CD8-positive, alpha-beta memory T cell (primary cell): Measurements from ENCODE around the gene KCTD21. TPM values are rescaled to one million over a fixed set of nuclear protein-coding genes. Genes with fewer than 3 reads are reported as not detected.

ENCODE experiments used
- CTCF ChIA-PET: fragments of 350-600 bp; sonication (Branson Sonifier 250); formaldehyde crosslinking; loops from one replicate; lab custom pipeline; 2021; ENCODE audit warnings: antibody characterized with exemption; lab: Charles Lee
- POLR2A ChIA-PET: fragments of 350-600 bp; sonication (Branson Sonifier 250); formaldehyde crosslinking; loops from one replicate; lab custom pipeline; 2021; ENCODE audit warnings: antibody characterized with exemption; lab: Charles Lee
- DNase-seq, 5 donors: peaks; one replicate each; pipeline versions ENCODE4 v3.0.0 to v3.0.0-alpha.2; 2020 to 2022; ENCODE audit warnings: mixed read lengths in 1 of 5
- H3K27ac ChIP-seq: one replicate; pipeline ENCODE4 v1.7.0; 2013; ENCODE audit warnings: low read depth, mild to moderate bottlenecking, low read length, moderate library complexity
- H3K27me3 ChIP-seq: 2 replicates; pipeline ENCODE4 v1.7.0; 2013; ENCODE audit warnings: low read length, mild to moderate bottlenecking; ENCODE audit not compliant: insufficient read depth, poor library complexity, severe bottlenecking
- H3K36me3 ChIP-seq: 2 replicates; pipeline ENCODE4 v1.7.0; 2013; ENCODE audit warnings: mild to moderate bottlenecking, low read length, moderate library complexity; ENCODE audit not compliant: insufficient read depth
- H3K4me1 ChIP-seq: 2 replicates; pipeline ENCODE4 v1.7.0; 2013; ENCODE audit warnings: mild to moderate bottlenecking, low read length, moderate library complexity; ENCODE audit not compliant: insufficient read depth
- H3K4me3 ChIP-seq: 2 replicates; pipeline ENCODE4 v1.7.0; 2013; ENCODE audit warnings: mild to moderate bottlenecking, low read length
- H3K9me3 ChIP-seq: 2 replicates; pipeline ENCODE4 v1.7.0; 2013; ENCODE audit warnings: mild to moderate bottlenecking, low read length
- H3K27ac Mint-ChIP-seq, 8 donors: one replicate each; pipeline ENCODE4 v1.8.0; 2020 to 2021; ENCODE audit warnings: mixed read lengths in 8 of 8, mild to moderate bottlenecking in 6 of 8, inconsistent platforms in 3 of 8, moderate library complexity in 3 of 8
- H3K27me3 Mint-ChIP-seq, 2 donors: one replicate each; pipeline ENCODE4 v1.8.0; 2020 to 2021; ENCODE audit warnings: mixed read lengths in 2 of 2, mild to moderate bottlenecking in 1 of 2, moderate library complexity in 1 of 2
- H3K36me3 Mint-ChIP-seq, 3 donors: one replicate each; pipeline ENCODE4 v1.8.0; 2020 to 2021; ENCODE audit warnings: mixed read lengths in 3 of 3, inconsistent platforms in 1 of 3, mild to moderate bottlenecking in 1 of 3
- H3K4me1 Mint-ChIP-seq, 3 donors: one replicate each; pipeline ENCODE4 v1.8.0; 2020 to 2021; ENCODE audit warnings: mixed read lengths in 3 of 3, inconsistent platforms in 1 of 3, mild to moderate bottlenecking in 1 of 3
- H3K4me3 Mint-ChIP-seq, 7 donors: one replicate each; pipeline ENCODE4 v1.8.0; 2020 to 2021; ENCODE audit warnings: mixed read lengths in 7 of 7, mild to moderate bottlenecking in 6 of 7, moderate library complexity in 4 of 7, inconsistent platforms in 2 of 7
- H3K9me3 Mint-ChIP-seq, 5 donors: one replicate each; pipeline ENCODE4 v1.8.0; 2020 to 2022; ENCODE audit warnings: mixed read lengths in 5 of 5, mild to moderate bottlenecking in 3 of 5, moderate library complexity in 2 of 5, inconsistent platforms in 1 of 5
- polyA plus RNA-seq: library from polyadenylated mRNA; unstranded; fragments of 300-500 nt; fragmentation: Illumina TruSeq; gene quantifications from one replicate; pipeline ENCODE4 v1.2.3, GENCODE V29; 2021
- total RNA-seq, 2 experiments: library from RNA; stranded (reverse); gene quantifications; one replicate each; pipeline ENCODE4 v1.2.3, GENCODE V29; 2021

Gene KCTD21
- total and polyA plus RNA-seq, 3 experiments from 2014 or later = 3.3 to 4.9 (median 4.6) TPM

DNA sequence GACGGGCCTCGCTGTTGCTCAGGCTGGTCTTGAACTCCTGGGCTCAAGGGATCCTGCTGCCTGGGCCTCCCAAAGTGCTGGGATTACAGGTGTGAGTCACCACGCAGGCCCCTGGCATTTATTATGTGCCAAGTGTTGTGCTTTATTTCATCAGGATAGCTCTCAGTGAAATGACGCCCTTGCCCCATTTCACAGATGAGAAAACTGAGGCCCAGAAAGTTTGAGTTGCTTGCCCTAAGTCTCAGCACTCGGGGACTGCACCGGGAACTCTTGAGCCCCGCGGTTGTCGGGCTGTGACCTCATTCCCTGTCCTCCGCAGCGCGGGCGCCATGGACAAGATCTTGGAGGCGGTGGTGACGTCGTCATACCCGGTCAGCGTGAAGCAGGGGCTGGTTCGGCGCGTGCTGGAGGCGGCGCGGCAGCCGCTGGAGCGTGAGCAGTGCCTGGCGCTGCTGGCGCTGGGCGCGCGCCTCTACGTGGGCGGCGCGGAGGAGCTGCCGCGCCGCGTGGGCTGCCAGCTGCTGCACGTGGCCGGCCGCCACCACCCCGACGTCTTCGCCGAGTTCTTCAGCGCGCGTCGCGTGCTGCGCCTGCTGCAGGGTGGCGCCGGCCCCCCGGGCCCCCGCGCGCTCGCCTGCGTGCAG lies 7.6 kb upstream of the KCTD21 start:
- DNase-seq = peak in 1 of 5 donors; percentile 34
- H3K27ac Mint-ChIP-seq = peak overlapping the region in 1 of 8 donors; percentile 65
- POLR2A ChIA-PET = no interaction called here
- H3K36me3 ChIP-seq = no peaks in the 10 kb centered on the region
- peaks cover 5 to 28% (median 15%) of the 10 kb centered on the region in 3 donors for H3K36me3 Mint-ChIP-seq
- CTCF ChIA-PET = no interaction called here
- H3K4me3 Mint-ChIP-seq = no peak overlapping the region
- H3K4me3 ChIP-seq = no peak overlapping the region
- H3K27ac ChIP-seq = no peak overlapping the region
- peaks cover 0 to 1% of the 10 kb centered on the region in 2 donors for H3K27me3 Mint-ChIP-seq
- H3K9me3 ChIP-seq = no peaks in the 10 kb centered on the region
- no peaks in the 10 kb centered on the region for H3K27me3 ChIP-seq
- H3K4me1 Mint-ChIP-seq = peaks cover 17 to 43% (median 25%) of the 10 kb centered on the region in 3 donors
- peaks cover 14% of the 10 kb centered on the region for H3K4me1 ChIP-seq
- no peaks in the 10 kb centered on the region for H3K9me3 Mint-ChIP-seq

DNA sequence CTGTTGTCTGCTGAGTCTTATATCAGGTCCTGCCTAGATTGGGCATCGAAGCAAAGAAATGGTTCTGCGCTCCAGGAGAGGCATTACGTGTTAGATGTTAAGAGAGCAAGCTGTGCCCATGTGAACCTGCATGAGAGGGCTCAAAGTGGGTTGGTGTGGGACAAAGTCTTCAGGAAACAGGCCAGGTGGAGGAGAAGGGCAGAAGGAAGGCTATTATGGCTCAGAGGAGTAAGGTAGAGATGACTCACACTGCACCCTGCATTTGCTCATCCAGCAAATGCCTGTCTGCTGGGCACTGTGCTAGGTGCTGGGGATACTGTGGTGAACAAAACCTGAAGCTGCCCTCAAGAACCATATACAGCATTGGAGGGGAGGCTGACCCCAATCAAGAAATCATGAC lies 6.1 kb upstream of the KCTD21 start:
- no peaks in the 10 kb centered on the region for H3K9me3 ChIP-seq
- no peak overlapping the region for H3K27ac ChIP-seq
- CTCF ChIA-PET = no interaction called here
- no peaks in the 10 kb centered on the region for H3K9me3 Mint-ChIP-seq
- DNase-seq = peak in 1 of 5 donors; percentile 23
- peaks cover 27 to 52% (median 38%) of the 10 kb centered on the region in 3 donors for H3K4me1 Mint-ChIP-seq
- H3K27ac Mint-ChIP-seq = peak overlapping the region in 5 of 8 donors; percentile 25 to 85 (median 56)
- H3K27me3 ChIP-seq = no peaks in the 10 kb centered on the region
- peaks cover 0 to 1% of the 10 kb centered on the region in 2 donors for H3K27me3 Mint-ChIP-seq
- H3K4me3 ChIP-seq = no peak overlapping the region
- no peaks in the 10 kb centered on the region for H3K36me3 ChIP-seq
- H3K4me3 Mint-ChIP-seq = no peak overlapping the region
- H3K4me1 ChIP-seq = peaks cover 21% of the 10 kb centered on the region
- POLR2A ChIA-PET = no interaction called here
- peaks cover 5 to 21% (median 13%) of the 10 kb centered on the region in 3 donors for H3K36me3 Mint-ChIP-seq

DNA sequence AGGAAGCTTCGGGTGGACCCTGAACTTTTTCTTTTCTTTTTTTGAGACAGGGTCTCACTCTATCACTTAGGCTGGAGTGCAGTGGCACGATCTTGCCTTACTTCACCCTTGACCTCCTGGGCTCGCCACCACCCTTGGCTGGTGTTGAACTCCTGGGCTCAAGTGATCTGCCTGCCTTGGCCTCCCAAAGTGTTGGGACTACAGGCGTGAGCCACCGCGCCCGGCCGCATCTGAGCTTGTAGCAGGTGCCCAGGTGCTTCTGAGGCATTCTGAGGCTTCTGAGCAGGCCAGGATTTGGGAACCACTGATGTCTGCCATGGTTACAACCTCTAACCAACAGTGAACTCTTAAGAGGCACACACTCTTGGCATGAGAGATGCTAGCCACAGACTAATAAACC lies 5.4 kb upstream of the KCTD21 start:
- ChIA-PET CTCF (no interaction called here), POLR2A (no interaction called here)
- peak in 1 of 5 donors; percentile 31 for DNase-seq
- H3K9me3 ChIP-seq = no peaks in the 10 kb centered on the region
- no peaks in the 10 kb centered on the region for H3K36me3 ChIP-seq
- H3K27me3 Mint-ChIP-seq = peaks cover 0 to 1% of the 10 kb centered on the region in 2 donors
- H3K27me3 ChIP-seq = no peaks in the 10 kb centered on the region
- peak overlapping the region in 4 of 8 donors; percentile 13 to 75 (median 69) for H3K27ac Mint-ChIP-seq
- no peak overlapping the region for H3K27ac ChIP-seq
- peaks cover 28% of the 10 kb centered on the region for H3K4me1 ChIP-seq
- peak overlapping the region in 1 of 7 donors; percentile 20 for H3K4me3 Mint-ChIP-seq
- peaks cover 30 to 57% (median 42%) of the 10 kb centered on the region in 3 donors for H3K4me1 Mint-ChIP-seq
- H3K36me3 Mint-ChIP-seq = peaks cover 5 to 18% (median 12%) of the 10 kb centered on the region in 3 donors
- no peak overlapping the region for H3K4me3 ChIP-seq
- no peaks in the 10 kb centered on the region for H3K9me3 Mint-ChIP-seq

DNA sequence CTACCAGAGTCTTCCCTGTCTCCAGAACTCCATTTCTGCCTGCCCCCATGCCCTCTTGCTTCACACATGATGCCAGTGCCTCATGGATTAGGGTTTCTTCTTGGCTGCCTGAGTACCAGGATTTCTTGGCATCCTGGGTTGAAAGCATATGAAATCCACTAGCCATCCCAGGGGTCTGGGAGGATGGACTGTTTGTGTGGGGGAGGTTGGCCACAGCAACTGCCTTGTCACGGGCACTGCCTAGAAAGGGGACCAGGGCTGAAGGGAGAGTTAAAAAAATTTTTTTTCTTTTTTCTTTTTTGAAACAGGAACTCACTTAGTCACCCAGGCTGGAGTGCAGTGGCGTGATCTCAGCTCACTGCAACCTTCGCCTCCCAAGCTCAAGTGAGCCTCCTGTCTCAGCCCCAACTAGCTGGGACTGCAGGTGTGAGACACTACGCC lies 4.5 kb upstream of the KCTD21 start:
- no peaks in the 10 kb centered on the region for H3K9me3 Mint-ChIP-seq
- H3K27ac Mint-ChIP-seq = peak overlapping the region in 7 of 8 donors; percentile 4 to 79 (median 47)
- Histone ChIP-seq H3K4me3 (no peak overlapping the region), H3K27ac (no peak overlapping the region), H3K36me3 (no peaks in the 10 kb centered on the region), H3K9me3 (no peaks in the 10 kb centered on the region), H3K27me3 (no peaks in the 10 kb centered on the region), H3K4me1 (peaks cover 29% of the 10 kb centered on the region)
- H3K36me3 Mint-ChIP-seq = peaks cover 0 to 15% (median 9%) of the 10 kb centered on the region in 3 donors
- DNase-seq = peak in 1 of 5 donors; percentile 44
- H3K4me3 Mint-ChIP-seq = peak overlapping the region in 1 of 7 donors; percentile 63
- H3K4me1 Mint-ChIP-seq = peaks cover 33 to 59% (median 45%) of the 10 kb centered on the region in 3 donors
- POLR2A ChIA-PET = no interaction called here
- CTCF ChIA-PET = no interaction called here
- H3K27me3 Mint-ChIP-seq = peaks cover 0 to 1% of the 10 kb centered on the region in 2 donors

DNA sequence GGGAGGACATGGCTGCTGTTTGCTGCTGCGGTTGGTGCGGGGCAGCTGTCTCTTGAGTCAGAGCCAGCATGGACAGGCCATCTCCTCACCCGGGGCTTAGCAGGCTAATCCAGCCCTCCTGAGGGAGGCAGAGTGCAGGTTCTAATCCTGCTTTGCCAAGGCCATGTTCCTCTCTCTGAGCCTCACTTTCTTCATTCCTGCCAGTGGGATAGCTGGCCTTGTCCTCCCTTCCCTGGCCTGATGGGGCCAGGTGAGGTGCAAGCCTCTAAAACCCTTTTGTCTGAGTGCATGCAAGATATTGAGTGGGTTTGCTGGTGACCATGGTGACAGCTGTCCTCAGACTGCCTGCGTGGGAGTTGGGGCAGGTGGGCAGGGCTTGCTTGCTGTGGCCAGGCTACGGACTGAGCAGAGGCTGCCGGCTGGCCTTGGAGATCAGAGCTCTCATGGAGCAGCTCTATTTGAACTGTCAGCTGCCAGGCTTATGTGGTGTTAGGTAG lies 3.8 kb upstream of the KCTD21 start:
- DNase-seq = peak in 1 of 5 donors; percentile 27
- Histone ChIP-seq H3K27ac (no peak overlapping the region), H3K4me1 (peaks cover 35% of the 10 kb centered on the region), H3K36me3 (no peaks in the 10 kb centered on the region), H3K9me3 (no peaks in the 10 kb centered on the region), H3K27me3 (no peaks in the 10 kb centered on the region), H3K4me3 (no peak overlapping the region)
- peak overlapping the region in 3 of 8 donors; percentile 4 to 42 (median 5) for H3K27ac Mint-ChIP-seq
- ChIA-PET POLR2A (no interaction called here), CTCF (no interaction called here)
- no peaks in the 10 kb centered on the region for H3K9me3 Mint-ChIP-seq
- peaks cover 0 to 14% (median 8%) of the 10 kb centered on the region in 3 donors for H3K36me3 Mint-ChIP-seq
- H3K4me1 Mint-ChIP-seq = peaks cover 38 to 65% (median 51%) of the 10 kb centered on the region in 3 donors
- peak overlapping the region in 1 of 7 donors; percentile 63 for H3K4me3 Mint-ChIP-seq
- peaks cover 0 to 1% of the 10 kb centered on the region in 2 donors for H3K27me3 Mint-ChIP-seq

DNA sequence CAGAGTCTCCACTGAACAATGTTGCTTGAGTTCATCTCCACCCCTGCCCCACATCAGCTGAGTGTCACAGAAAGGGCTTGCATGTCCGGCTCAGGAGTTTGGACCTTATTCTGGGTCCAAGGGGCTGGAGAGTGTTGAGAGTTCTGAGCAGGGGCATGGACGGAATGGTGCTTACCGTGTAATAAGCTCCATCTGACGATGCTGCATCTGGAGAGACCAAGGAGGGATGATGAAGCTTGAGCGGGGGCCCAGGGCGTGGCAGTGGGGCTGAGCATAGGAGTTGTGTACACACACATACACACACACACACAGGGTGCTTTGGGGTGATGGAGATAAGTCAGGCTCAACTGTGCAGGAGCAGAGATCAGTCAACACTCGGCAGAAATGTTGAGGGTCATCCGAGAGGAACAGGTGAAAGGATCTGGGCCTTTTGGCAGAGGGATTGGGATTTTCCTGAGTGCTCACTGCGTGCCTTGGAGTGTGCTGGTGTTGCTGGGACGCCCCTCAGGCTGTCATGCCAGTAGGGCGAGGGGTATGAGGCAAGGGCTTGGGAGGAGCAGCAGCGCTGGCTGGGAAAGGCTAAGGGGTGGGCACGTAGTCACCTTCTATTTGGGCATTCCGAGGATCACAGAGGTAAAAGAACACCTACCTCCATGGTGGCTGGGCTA lies 2.6 kb upstream of the KCTD21 start:
- Histone ChIP-seq H3K27ac (no peak overlapping the region), H3K9me3 (no peaks in the 10 kb centered on the region), H3K4me1 (peaks cover 38% of the 10 kb centered on the region), H3K36me3 (no peaks in the 10 kb centered on the region), H3K4me3 (no peak overlapping the region), H3K27me3 (no peaks in the 10 kb centered on the region)
- ChIA-PET CTCF (interaction anchor here (2.0 kb wide), 1 partner anchor 12 kb away, joined by 5 read pairs; no protein-coding TSS in a partner anchor), POLR2A (no interaction called here)
- peak in 1 of 5 donors; percentile 40 for DNase-seq
- H3K27me3 Mint-ChIP-seq = peaks cover 0 to 1% of the 10 kb centered on the region in 2 donors
- peak overlapping the region in 6 of 7 donors; percentile 4 to 100 (median 39) for H3K4me3 Mint-ChIP-seq
- H3K36me3 Mint-ChIP-seq = peaks cover 0 to 11% (median 6%) of the 10 kb centered on the region in 3 donors
- peaks cover 39 to 76% (median 62%) of the 10 kb centered on the region in 3 donors for H3K4me1 Mint-ChIP-seq
- H3K9me3 Mint-ChIP-seq = no peaks in the 10 kb centered on the region
- peak overlapping the region in 6 of 8 donors; percentile 50 to 90 (median 78) for H3K27ac Mint-ChIP-seq

DNA sequence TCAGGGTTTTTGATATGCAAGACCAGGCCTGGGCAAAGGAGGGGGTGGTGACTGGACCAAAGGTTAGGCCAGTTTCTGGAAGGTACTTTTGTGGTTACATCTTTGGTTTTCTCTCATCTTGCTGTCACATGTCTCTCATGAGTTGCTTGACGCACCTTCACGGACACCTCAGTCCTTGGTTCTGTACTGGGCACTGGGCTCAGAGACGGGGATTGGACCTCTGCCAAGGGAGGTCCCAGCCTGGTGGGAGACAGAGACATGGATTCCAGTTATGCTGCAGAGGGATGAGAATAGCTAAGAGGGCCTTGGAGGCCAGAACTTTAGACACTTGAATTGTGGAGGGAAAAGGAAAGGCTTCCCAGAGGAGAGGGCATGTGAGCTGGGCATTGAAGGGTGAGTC lies 1.9 kb upstream of the KCTD21 start:
- peak overlapping the region; percentile 34 to 100 (median 98) for H3K4me3 Mint-ChIP-seq
- Histone ChIP-seq H3K27me3 (no peaks in the 10 kb centered on the region), H3K27ac (no peak overlapping the region), H3K4me1 (peaks cover 38% of the 10 kb centered on the region), H3K36me3 (no peaks in the 10 kb centered on the region), H3K4me3 (no peak overlapping the region), H3K9me3 (no peaks in the 10 kb centered on the region)
- H3K4me1 Mint-ChIP-seq = peaks cover 37 to 76% (median 62%) of the 10 kb centered on the region in 3 donors
- H3K27ac Mint-ChIP-seq = peak overlapping the region in 6 of 8 donors; percentile 44 to 99 (median 88)
- peaks cover 0 to 10% (median 4%) of the 10 kb centered on the region in 3 donors for H3K36me3 Mint-ChIP-seq
- ChIA-PET CTCF (interaction anchor here (2.0 kb wide), 1 partner anchor 13 kb away, joined by 5 read pairs; no protein-coding TSS in a partner anchor), POLR2A (interaction anchor here (3.4 kb wide), 1 partner anchor 12 kb away, joined by 12 read pairs; no protein-coding TSS in a partner anchor)
- DNase-seq = peak in 1 of 5 donors; percentile 26
- peaks cover 0 to 1% of the 10 kb centered on the region in 2 donors for H3K27me3 Mint-ChIP-seq
- no peaks in the 10 kb centered on the region for H3K9me3 Mint-ChIP-seq
